ENCODE results near the gene GTSF1L. TPM values are rescaled to one million over a fixed set of nuclear protein-coding genes. Genes with fewer than 3 reads are reported as not detected.

Gene GTSF1L
- total and polyA plus RNA-seq, 9 of the 15 experiments (the other 6 are each of a cell fraction or from before 2014, with no cell fraction given), result not detected

DNA sequence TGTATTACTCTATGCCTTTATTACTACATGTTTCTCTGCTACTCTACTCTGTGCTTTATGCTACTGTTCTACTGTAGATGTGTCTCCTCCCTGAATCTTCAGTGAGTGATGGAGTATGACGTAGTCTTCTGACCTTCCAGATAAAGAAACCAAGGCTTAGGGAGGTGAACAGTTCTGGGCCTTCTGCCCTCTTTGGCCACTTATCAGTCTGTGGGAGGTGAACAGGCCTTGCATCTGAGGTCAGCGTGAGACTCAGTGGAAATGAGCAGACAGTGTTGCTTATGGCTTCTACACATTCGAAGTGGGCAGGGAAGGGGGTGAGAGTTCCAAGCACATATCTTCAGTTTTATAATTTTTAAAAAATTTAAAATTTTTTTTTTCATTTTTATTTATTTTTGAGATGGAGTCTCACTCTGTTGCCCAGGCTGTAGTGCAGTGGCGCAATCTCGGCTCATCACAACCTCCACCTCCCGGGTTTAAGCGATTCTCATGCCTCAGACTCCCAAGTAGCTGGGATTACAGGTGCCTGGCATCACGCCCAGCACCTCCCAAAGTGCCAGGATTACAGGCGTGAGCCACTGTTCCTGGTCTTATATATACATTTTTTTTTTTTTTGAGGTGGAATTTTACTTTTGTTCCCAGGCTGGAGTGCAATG, 35.7 kb downstream of the GTSF1L start (continued):
- TF ChIP-seq, protein P1, sequence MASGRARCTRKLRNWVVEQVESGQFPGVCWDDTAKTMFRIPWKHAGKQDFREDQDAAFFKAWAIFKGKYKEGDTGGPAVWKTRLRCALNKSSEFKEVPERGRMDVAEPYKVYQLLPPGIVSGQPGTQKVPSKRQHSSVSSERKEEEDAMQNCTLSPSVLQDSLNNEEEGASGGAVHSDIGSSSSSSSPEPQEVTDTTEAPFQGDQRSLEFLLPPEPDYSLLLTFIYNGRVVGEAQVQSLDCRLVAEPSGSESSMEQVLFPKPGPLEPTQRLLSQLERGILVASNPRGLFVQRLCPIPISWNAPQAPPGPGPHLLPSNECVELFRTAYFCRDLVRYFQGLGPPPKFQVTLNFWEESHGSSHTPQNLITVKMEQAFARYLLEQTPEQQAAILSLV (tag; IDR thresholded peaks at IDR 0.05), result no peak
- TF ChIP-seq, protein P2, sequence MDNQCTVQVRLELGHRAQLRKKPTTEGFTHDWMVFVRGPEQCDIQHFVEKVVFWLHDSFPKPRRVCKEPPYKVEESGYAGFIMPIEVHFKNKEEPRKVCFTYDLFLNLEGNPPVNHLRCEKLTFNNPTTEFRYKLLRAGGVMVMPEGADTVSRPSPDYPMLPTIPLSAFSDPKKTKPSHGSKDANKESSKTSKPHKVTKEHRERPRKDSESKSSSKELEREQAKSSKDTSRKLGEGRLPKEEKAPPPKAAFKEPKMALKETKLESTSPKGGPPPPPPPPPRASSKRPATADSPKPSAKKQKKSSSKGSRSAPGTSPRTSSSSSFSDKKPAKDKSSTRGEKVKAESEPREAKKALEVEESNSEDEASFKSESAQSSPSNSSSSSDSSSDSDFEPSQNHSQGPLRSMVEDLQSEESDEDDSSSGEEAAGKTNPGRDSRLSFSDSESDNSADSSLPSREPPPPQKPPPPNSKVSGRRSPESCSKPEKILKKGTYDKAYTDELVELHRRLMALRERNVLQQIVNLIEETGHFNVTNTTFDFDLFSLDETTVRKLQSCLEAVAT (IDR thresholded peaks at IDR 0.05), result peak in 1 of 2 experiments; percentile 75; a peak in 1 of 4 replicates
- TF ChIP-seq NR2C1 (IDR thresholded peaks at IDR 0.05) (peak; percentile 84), NR2C1 (tag; IDR thresholded peaks at IDR 0.05) (peak; percentile 90), SLC30A9 (CRISPR knock-in tag; IDR thresholded peaks at IDR 0.05) (no peak), ZBTB17 (CRISPR knock-in tag; IDR thresholded peaks at IDR 0.05) (no peak), KLF13 (tag; IDR thresholded peaks at IDR 0.05; ENCODE audit: borderline replicate concordance, low read depth) (no peak), ETV6 (IDR thresholded peaks at IDR 0.05; ENCODE audit: borderline replicate concordance in 1 of 2, low read depth in 2 of 2, low read length in 1 of 2) (no peak), ETV6 (CRISPR knock-in tag; IDR thresholded peaks at IDR 0.05; ENCODE audit: borderline replicate concordance) (no peak), MCM7 (IDR thresholded peaks at IDR 0.05) (no peak), TEAD4 (IDR thresholded peaks at IDR 0.05; ENCODE audit: low read length) (peak; percentile 96), TEAD4 (CRISPR knock-in tag; IDR thresholded peaks at IDR 0.05; ENCODE audit: borderline replicate concordance) (no peak), LARP7 (IDR thresholded peaks at IDR 0.05) (no peak), NCOA1 (IDR thresholded peaks at IDR 0.05; ENCODE audit: low read depth) (peak; percentile 77; the same call in 1 of the 2 replicates), TARDBP (IDR thresholded peaks at IDR 0.05) (no peak), MCM3 (IDR thresholded peaks at IDR 0.05) (no peak), BCOR (IDR thresholded peaks at IDR 0.05) (peak; percentile 70; the same call in 1 of the 2 replicates), ARID1B (IDR thresholded peaks at IDR 0.05) (peak; percentile 97), HDGF (IDR thresholded peaks at IDR 0.05) (no peak), HNRNPUL1 (IDR thresholded peaks at IDR 0.05; ENCODE audit: low read length) (no peak), SP1 (CRISPR knock-in tag; IDR thresholded peaks at IDR 0.05) (no peak; the same call in 1 of the 2 replicates), GTF2A2 (tag; IDR thresholded peaks at IDR 0.05) (no peak), TAF15 (IDR thresholded peaks at IDR 0.05; ENCODE audit: low read depth, low read length) (no peak), NR2F6 (CRISPR knock-in tag; IDR thresholded peaks at IDR 0.05) (no peak), POLR2B (IDR thresholded peaks at IDR 0.05; ENCODE audit: low read depth, partially characterized antibody) (no peak), CBFA2T3 (IDR thresholded peaks at IDR 0.05) (peak; percentile 99), SUPT5H (IDR thresholded peaks at IDR 0.05) (no peak), XRCC5 (IDR thresholded peaks at IDR 0.05; ENCODE audit: low read depth, low read length) (no peak), ZNF408 (CRISPR knock-in tag; IDR thresholded peaks at IDR 0.05; ENCODE audit: low read depth) (no peak)
- TF ChIP-seq, protein P3, sequence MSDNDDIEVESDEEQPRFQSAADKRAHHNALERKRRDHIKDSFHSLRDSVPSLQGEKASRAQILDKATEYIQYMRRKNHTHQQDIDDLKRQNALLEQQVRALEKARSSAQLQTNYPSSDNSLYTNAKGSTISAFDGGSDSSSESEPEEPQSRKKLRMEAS (CRISPR knock-in tag; IDR thresholded peaks at IDR 0.05), result no peak
- TF ChIP-seq, protein P4, sequence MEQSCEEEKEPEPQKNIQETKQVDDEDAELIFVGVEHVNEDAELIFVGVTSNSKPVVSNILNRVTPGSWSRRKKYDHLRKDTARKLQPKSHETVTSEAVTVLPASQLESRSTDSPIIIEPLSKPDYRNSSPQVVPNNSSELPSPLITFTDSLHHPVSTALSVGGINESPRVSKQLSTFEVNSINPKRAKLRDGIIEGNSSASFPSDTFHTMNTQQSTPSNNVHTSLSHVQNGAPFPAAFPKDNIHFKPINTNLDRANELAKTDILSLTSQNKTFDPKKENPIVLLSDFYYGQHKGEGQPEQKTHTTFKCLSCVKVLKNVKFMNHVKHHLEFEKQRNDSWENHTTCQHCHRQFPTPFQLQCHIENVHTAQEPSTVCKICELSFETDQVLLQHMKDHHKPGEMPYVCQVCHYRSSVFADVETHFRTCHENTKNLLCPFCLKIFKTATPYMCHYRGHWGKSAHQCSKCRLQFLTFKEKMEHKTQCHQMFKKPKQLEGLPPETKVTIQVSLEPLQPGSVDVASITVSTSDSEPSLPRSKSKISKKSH (CRISPR knock-in tag; IDR thresholded peaks at IDR 0.05), result no peak
